Nucleus accumbens (tissue), 56 donors: ENCODE data around the gene CMTM1.
A peak's percentile ranks its signal among the peaks of the same experiment; 100 is the strongest.
"Not testable (repeated sequence)": the region's sequence is repeated elsewhere in the genome, so short reads cannot be mapped to it uniquely, and the experiment has no call there.

Source experiments
- DNase-seq, 56 donors: peaks; one replicate each; lab custom pipeline; 2025; lab: John Stamatoyannopoulos, UW

Gene CMTM1

DNA sequence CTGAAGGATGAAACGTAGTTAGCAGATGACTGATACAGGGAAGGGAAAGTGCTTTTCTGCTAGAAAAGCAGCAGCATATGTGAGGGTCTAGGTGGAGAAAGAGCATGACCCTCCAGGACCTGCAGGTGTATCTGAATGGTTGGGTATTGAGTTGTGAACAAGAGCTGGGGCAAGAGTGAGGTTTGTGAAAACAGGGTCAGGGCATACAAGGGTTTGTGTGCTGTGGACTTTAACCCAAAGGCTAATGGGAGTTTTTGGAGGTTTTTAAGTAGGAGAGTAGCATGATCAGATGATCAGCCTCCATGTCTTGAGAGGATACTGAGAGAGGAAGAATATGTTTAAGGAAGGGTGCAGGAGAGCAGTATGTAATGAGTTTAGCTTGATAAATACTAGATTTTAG, 6.1 kb upstream of the CMTM1 start:
- DNase-seq = no peak

- DNase-seq = no peak
Measured at GRCh38 chr16:66561381-66562080, 4.7 kb upstream of the CMTM1 start.

DNA sequence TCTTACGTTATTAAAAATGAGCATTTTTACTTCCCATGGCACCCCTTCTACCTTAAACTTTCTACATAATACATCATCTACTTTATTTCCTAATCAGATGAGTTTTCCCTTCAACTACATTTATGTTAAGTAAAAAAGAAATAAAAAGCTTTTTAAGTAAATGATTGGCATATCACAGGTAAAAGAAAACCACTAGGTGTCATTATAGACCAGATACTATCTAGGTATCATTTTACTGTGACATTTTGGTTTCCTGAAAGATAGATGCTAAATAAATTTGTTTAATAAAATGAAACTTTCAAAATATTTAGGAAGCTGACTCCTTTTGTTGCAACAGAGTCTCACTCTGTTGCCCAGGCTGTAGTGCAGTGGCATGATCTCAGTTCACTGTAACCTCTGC, 3.8 kb upstream of the CMTM1 start:
- no peak for DNase-seq

DNA sequence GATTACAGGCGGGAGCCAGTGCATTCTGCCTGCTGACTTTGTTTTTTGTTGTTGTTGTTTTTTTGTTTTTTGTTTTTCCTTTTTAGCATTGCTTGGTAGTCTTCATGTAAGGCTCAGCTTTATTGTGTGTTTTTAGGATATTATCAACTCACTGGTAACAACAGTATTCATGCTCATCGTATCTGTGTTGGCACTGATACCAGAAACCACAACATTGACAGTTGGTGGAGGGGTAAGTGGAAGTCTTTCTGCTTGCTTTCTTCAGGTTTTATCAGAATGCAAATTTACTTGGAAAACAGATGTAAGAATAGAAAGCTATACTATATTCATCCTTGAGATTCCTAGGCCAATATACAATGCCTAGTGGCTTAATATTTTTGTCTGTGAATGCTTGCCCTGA, 3.3 kb upstream of the CMTM1 start:
- no peak for DNase-seq

DNA sequence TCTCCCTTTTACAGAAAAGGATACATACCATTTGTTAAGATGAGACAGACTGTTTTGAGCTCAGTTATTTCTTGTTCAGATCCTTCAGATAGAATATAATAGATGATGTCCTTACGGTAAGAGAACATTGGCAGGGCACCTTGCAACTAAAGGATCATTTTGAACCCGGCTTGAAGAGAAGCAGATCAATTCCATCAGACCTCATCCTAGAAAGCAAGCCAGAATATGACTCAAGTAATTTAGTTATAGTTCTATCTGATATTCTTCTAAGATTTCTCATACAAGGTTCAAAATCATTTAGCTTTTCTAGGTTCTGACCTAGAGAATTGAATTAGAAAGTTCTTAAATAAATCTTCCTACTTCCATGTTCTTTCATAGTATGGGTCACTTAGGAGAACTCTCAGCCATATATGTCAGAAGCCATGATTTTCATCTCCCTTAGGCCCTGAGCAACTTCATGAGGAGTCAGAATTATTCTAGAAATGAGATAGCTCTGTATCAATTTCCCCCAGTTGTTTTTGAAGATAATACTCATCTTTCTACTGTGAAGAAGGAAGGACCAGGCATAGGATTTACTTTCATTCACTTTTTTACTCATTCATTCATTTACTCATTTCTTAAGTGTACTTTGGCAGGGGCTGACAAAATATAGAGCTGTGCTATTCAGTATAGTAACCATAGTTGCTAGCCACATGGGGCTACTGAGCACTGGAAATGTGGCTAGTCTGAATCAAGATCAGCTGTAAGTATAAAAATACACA, 2.5 kb upstream of the CMTM1 start:
- no peak for DNase-seq

DNA sequence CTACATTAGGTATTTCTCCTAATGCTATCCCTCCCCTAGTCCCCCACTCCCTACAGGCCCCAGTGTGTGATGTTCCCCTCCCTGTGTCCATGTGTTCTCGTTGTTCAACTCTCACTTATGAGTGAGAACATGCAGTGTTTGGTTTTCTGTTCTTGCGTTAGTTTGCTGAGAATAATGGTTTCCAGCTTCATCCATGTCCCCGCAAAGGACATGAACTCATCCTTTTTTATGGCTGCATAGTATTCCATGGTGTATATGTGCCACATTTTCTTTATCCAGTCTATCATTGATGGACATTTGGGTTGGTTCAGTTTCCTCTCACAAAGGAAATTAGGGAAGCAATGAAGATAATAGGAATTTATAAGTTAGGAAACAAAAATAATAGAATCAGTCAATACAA, 1.0 kb downstream of the CMTM1 start:
- DNase-seq = not testable (repeated sequence)

- DNase-seq = no peak
Measured at GRCh38 chr16:66568355-66568754, 2.1 kb downstream of the CMTM1 start.

DNA sequence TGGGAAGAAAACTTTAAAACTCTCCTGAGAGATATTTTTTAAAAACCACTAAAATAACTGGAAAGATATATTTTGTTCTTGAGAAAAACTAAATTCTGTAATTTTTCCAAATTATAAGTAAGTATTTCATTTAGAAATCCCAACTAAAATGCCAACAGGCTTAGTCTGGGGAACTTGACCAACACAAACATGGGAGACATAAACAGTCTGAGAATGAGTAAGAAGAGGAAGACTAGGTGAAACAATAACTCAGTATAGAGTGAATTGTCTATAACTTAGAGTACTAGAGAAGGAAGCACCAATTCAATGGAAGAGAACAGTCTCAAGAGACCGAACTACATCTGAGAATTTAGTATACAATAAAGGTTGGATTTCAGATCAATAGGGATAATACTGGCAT, 2.9 kb downstream of the CMTM1 start:
- no peak for DNase-seq

GRCh38 chr16:66569827-66570405, 3.7 kb downstream of the CMTM1 start:
- DNase-seq = no peak

GRCh38 chr16:66572356-66572755, 6.1 kb downstream of the CMTM1 start:
- DNase-seq = no peak

GRCh38 chr16:66574081-66574480, 7.8 kb downstream of the CMTM1 start:
- DNase-seq = no peak

DNA sequence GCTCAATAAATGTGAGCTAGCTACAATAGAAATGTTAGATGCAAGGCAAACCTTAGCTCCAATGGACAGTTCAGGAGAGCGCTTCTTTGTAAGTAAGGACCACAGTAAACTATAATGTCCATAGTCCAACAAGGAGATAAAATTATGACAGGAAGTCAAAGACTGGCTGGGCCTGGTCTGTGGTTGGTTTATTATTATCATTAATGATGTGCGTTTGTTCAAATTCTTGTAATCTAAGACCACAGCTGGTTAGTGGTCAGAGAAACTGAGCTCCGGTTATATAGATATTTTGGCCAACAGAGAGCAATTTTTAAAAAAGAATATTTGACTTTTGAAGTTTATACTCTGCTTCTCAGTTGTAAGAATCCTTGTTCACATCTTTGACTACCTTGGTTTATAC, 8.3 kb downstream of the CMTM1 start:
- DNase-seq = no peak

DNA sequence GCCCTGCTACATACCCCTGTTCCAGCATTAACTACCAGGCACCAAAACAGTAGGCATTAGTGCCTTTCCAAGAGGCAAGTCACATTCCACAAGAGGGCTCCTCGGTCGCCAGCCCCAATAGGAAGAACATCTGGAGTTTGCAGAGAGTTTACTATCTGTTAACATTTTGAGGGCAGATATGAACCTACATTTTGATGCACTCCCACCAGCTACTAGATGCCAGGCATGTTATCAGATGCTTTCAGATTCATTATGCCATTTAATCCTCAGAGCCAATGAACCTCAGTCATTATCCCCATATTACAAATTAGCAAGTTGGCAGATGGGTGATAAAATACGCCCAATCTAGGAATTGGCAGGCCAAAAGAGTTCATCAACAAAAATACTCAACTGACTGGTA, 8.8 kb downstream of the CMTM1 start:
- DNase-seq = no peak

- DNase-seq = no peak
Measured at GRCh38 chr16:66576296-66576695, 10.1 kb downstream of the CMTM1 start.

DNA sequence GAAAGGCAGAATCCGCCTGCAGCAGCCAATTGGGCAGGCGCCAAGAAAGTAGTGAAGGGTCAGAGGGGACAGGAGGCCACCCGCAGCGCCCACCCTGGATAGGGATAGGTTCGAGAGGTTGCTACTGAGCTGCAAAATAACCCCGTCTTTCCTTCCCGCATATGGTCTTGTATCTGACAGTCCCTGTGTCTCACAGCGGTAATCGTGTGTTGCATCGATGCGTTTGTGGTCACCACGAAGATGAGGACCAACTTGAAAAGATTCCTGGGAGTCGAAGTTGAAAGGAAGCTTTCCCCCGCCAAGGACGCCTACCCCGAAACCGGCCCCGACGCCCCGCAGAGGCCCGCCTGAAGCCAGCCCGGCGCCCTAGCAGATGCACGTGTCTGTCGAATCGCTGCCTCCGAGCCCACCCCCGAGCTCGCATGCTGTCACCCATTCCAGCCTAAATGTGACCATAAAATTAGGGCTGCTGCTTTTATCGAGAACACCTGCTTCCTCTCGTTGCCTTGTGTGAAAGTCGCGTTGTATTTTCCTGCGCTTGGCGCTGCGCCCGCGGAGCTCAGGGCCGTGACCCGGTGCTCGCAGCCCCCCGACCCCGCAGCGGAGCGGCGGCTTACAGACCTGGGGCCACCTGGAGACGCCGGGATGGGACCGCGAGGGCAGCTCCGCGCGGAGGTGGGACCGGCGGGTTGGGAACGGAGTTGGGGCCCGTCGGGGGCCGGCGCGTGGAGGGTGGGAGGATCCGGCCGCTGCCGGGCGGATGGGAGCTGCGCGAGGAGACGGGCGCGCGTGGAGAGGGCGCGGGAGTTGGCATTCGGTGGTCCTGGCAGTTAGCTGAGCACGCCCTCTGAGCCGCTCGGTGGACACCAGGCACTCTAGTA, 12.7 kb downstream of the CMTM1 start, which contains the start of gene CMTM2:
CMTM2 (plus strand) TSS at position 813 of the 881 bp plus-strand sequence. CDS start 145 bp downstream, outside the sequence.
- DNase-seq = no peak

DNA sequence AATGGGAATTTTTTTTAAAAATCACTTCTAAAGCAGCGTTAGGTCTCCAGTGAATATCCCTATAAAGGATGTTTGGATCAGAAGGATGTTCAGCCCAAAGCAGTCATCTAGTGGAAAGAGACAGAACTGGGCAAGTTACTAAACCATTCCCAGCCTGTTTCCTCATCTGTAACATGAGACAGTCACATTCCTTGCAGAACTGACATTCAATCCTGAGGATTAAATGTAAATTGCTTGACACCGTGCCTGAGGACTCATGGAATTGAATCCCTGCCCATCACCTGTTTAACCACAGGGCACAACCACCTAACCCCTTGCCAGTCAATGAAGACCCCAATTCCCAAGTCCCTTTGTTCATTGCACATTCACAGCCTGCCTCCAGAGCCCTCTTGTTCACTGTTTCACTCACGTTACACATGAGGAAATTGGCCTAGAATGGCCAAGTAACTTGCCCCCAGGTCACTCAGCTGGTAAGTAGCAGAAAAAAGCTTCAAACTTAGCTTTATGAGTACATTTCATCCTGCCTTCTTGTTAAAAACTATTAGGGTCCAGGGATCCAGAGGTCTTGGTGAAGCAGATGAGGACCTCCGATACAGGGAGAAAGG, 14.5 kb downstream of the CMTM1 start:
- DNase-seq = no peak

GRCh38 chr16:66581246-66581952, 15.2 kb downstream of the CMTM1 start:
- no peak for DNase-seq

- peak in 2 of 56 donors; percentile 5 to 13 for DNase-seq
Measured at GRCh38 chr16:66585481-66586239, 19.4 kb downstream of the CMTM1 start.
